ES-I3 (cell line): ENCODE measurements around the gene HABP2.

Experiments
- H3K36me3 ChIP-seq: 2 replicates; pipeline ENCODE4 v1.6.1; 2013; ENCODE audit warnings: mild to moderate bottlenecking, low read length, control low read depth, moderate library complexity; ENCODE audit not compliant: insufficient read depth
- H3K4me1 ChIP-seq: 2 replicates; pipeline ENCODE4 v1.6.1; 2013; ENCODE audit warnings: mild to moderate bottlenecking, control low read depth, low read length; ENCODE audit not compliant: insufficient read depth
- H3K9ac ChIP-seq: 2 replicates; pipeline ENCODE4 v1.6.1; 2013; ENCODE audit warnings: low read depth, mild to moderate bottlenecking, low read length, moderate library complexity
- H3K9me3 ChIP-seq: 2 replicates; pipeline ENCODE4 v1.6.1; 2013; ENCODE audit warnings: mild to moderate bottlenecking, low read length, moderate library complexity; ENCODE audit not compliant: control insufficient read depth, insufficient read depth

Gene HABP2

GRCh38 chr10:113630929-113631533, 78.2 kb downstream of the HABP2 start:
- Histone ChIP-seq H3K36me3 (no peaks in the 10 kb centered on the region), H3K4me1 (no peaks in the 10 kb centered on the region), H3K9ac (no peak overlapping the region), H3K9me3 (no peaks in the 10 kb centered on the region)

GRCh38 chr10:113631684-113632367, 79.0 kb downstream of the HABP2 start:
- Histone ChIP-seq H3K4me1 (no peaks in the 10 kb centered on the region), H3K9ac (no peak overlapping the region), H3K36me3 (no peaks in the 10 kb centered on the region), H3K9me3 (no peaks in the 10 kb centered on the region)
